Lung (tissue), 12 donors: ENCODE results near the gene KRTAP10-3. TPM values are rescaled to one million over a fixed set of nuclear protein-coding genes. Genes with fewer than 3 reads are reported as not detected.

Experiments used
- ATAC-seq: fragments of 200-7000 bp; cut with Tn5 transposase; one replicate; pipeline ENCODE4 v1.9.1; 2020; ENCODE audit warnings: moderate number of reproducible peaks; ENCODE audit not compliant: insufficient read depth, low FRiP score
- DNase-seq, 3 donors: peaks; one replicate each; pipeline ENCODE4 v3.0.0-alpha.2; 2013 to 2017
- H3K27ac ChIP-seq, 2 donors: one replicate each; pipeline ENCODE4 v1.5.1; 2013; ENCODE audit warnings: mild to moderate bottlenecking in 2 of 2, moderate library complexity in 2 of 2, control low read depth in 1 of 2, inconsistent platforms in 1 of 2, low read depth in 1 of 2, low read length in 1 of 2
- H3K27me3 ChIP-seq, 3 donors: one replicate each; pipeline ENCODE4 v1.5.1; 2013; ENCODE audit warnings: low read length in 2 of 3; ENCODE audit not compliant: control insufficient read depth in 3 of 3, insufficient read depth in 3 of 3
- H3K36me3 ChIP-seq, 4 donors: one replicate each; pipeline ENCODE4 v1.5.1; 2013; ENCODE audit warnings: low read length in 4 of 4, mild to moderate bottlenecking in 1 of 4, moderate library complexity in 1 of 4; ENCODE audit not compliant: control insufficient read depth in 4 of 4, insufficient read depth in 4 of 4
- H3K4me1 ChIP-seq, 5 donors: one replicate each; pipeline ENCODE4 v1.5.1; 2013; ENCODE audit warnings: low read length in 5 of 5, mild to moderate bottlenecking in 2 of 5, moderate library complexity in 1 of 5; ENCODE audit not compliant: control insufficient read depth in 5 of 5, insufficient read depth in 5 of 5
- H3K4me3 ChIP-seq: one replicate; pipeline ENCODE4 v1.5.1; 2013; ENCODE audit warnings: mild to moderate bottlenecking, control low read depth, moderate library complexity
- H3K9ac ChIP-seq, 2 donors: one replicate each; pipeline ENCODE4 v1.5.1; 2013; ENCODE audit warnings: low read length in 2 of 2, control low read depth in 1 of 2; ENCODE audit not compliant: insufficient read depth in 1 of 2
- H3K9me3 ChIP-seq, 4 donors: one replicate each; pipeline ENCODE4 v1.5.1; 2013; ENCODE audit warnings: low read length in 3 of 4, mild to moderate bottlenecking in 1 of 4, moderate library complexity in 1 of 4; ENCODE audit not compliant: control insufficient read depth in 4 of 4, insufficient read depth in 3 of 4
- WGBS, 2 donors: extraction: QIAGEN DNeasy Blood & Tissue Kit; methylation state at CpG; one replicate each; pipeline ENCODE4 v1.1.7; 2013; 5-methylcytosine and 5-hydroxymethylcytosine counted together
- polyA plus RNA-seq, 2 donors: library from polyadenylated mRNA; stranded (reverse); fragments of 200-250 nt; gene quantifications; one replicate each; pipeline ENCODE4 v1.2.1, GENCODE V29; 2013
- total RNA-seq, 2 donors: library from RNA; depleted of rRNA in 1 of 2; stranded (reverse); fragments of >200 nt in 1 of 2; gene quantifications; one replicate each; pipeline ENCODE4 v1.2.1, GENCODE V29; 2014 to 2021
- TF ChIP-seq, protein P1 (sequence below): IDR thresholded peaks from 2 replicates; pipeline ENCODE4 v1.5.1; 2012; ENCODE audit warnings: mild to moderate bottlenecking; ENCODE audit errors: control extremely low read depth, extremely low read depth
- donor health status: control.
- donor health status: control.
- donor health status: Bipolar disorder and iron deficiency.
- donor health status: healthy.
- donor health status: DM: yes; HTN: yes; CAD: no.

The KRTAP10-3 gene
- total and polyA plus RNA-seq, 4 donors = not detected

DNA sequence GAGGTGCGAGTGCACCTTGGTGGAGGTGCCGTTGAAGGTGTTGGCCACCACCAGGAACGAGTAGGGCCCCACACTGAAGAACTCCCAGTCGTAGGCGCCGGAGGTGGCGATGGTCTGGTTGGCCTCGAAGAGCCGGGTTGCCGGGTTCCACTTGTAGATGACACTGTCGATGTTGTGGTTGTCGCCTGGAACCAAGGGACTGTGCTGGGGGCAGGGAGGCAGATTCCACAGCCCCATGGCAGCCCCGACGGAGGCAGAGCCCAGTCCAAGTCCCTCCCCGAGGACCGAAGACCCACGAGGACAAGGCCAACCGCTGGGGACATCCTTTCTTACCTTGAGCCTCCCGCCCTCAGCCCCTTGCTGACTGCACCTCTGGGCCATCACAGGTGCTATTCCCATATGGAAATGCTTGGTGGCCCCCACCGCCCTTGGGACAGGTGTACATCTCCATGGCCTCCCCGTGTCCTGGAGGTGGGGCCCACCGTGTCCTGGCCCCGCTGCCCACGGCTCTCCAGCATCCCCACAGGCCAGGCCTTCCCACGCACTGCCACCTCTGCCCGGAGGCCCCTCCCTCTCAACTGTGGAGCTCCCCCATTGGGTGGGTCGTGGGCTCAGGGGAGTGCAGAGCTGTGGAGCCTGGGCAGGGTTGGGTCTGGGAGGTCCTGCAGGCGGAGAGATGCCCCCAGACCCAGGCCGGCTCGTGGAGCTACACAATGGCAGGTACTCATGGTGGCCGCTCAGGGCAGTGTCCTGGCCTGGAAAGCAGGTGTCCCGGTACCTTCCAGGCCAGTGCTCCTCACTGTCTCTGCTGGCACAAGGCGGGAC, 36.5 kb downstream of the KRTAP10-3 start:
- Histone ChIP-seq H3K27ac (no peak overlapping the region), H3K36me3 (no peaks in the 10 kb centered on the region), H3K27me3 (no peaks in the 10 kb centered on the region), H3K9me3 (peaks cover 0 to 5% (median 0%) of the 10 kb centered on the region in 4 donors), H3K4me1 (no peaks in the 10 kb centered on the region), H3K9ac (no peak overlapping the region), H3K4me3 (no peak overlapping the region)
- 89 to 92% methylated on average over 32 to 33 of the region's 33 CpGs for WGBS, 2 donors
- TF ChIP-seq, protein P1, sequence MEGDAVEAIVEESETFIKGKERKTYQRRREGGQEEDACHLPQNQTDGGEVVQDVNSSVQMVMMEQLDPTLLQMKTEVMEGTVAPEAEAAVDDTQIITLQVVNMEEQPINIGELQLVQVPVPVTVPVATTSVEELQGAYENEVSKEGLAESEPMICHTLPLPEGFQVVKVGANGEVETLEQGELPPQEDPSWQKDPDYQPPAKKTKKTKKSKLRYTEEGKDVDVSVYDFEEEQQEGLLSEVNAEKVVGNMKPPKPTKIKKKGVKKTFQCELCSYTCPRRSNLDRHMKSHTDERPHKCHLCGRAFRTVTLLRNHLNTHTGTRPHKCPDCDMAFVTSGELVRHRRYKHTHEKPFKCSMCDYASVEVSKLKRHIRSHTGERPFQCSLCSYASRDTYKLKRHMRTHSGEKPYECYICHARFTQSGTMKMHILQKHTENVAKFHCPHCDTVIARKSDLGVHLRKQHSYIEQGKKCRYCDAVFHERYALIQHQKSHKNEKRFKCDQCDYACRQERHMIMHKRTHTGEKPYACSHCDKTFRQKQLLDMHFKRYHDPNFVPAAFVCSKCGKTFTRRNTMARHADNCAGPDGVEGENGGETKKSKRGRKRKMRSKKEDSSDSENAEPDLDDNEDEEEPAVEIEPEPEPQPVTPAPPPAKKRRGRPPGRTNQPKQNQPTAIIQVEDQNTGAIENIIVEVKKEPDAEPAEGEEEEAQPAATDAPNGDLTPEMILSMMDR = no peak
- no peak for ATAC-seq
- DNase-seq = no peak

DNA sequence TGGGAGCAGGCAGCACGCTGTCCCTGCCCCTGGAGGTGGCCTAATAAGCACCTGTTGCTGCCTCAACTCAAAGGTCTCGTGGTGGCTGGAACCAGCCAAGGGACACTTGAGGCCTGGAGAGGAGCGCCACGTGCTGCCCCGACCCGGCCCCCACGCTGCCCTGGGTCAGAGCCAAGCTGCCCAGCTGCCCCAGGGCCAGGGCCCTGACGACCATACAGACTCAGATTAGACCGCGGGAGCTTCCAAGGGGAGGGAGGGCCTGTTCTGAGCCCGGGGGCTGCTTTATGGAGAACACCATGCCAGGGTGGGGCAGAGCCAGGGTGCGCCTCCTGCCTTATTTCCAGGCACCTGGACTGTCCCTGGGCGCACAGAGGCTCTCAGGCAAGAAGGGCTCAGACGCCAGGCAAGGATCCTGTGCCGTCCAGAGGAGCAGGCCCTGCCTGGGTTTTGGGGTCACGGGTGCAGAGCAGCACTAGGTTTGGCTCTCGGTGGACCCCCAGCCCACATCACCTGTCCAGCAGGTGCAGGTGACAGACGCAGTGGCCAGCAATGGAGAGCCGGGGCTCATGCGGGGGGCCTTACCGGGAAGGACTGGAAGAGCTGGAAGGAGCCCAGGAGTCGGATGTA, 37.2 kb downstream of the KRTAP10-3 start:
- WGBS, 2 donors = 80 to 87% methylated on average over 22 of the region's 22 CpGs
- Histone ChIP-seq H3K36me3 (no peaks in the 10 kb centered on the region), H3K9ac (no peak overlapping the region), H3K27me3 (no peaks in the 10 kb centered on the region), H3K4me3 (no peak overlapping the region), H3K9me3 (peaks cover 0 to 6% (median 0%) of the 10 kb centered on the region in 4 donors), H3K27ac (no peak overlapping the region), H3K4me1 (no peaks in the 10 kb centered on the region)
- TF ChIP-seq, protein P1 = no peak
- DNase-seq (no peak), ATAC-seq (no peak)

- Histone ChIP-seq H3K36me3 (no peaks in the 10 kb centered on the region), H3K4me1 (no peaks in the 10 kb centered on the region), H3K4me3 (no peak overlapping the region), H3K9ac (no peak overlapping the region), H3K27me3 (no peaks in the 10 kb centered on the region), H3K9me3 (peaks cover 0 to 6% (median 0%) of the 10 kb centered on the region in 4 donors), H3K27ac (no peak overlapping the region)
- DNase-seq (no peak), ATAC-seq (no peak)
- 88 to 92% methylated on average over 31 of the region's 31 CpGs for WGBS, 2 donors
- TF ChIP-seq, protein P1 = no peak
These were observed 38.0 kb downstream of the KRTAP10-3 start for GRCh38 chr21:44520326-44521300.
